HepG2 (cell line): ENCODE data around the gene WDR54. TPM values are rescaled to one million over a fixed set of nuclear protein-coding genes. Genes with fewer than 3 reads are reported as not detected.

ENCODE experiments used
- CBX2 ChIP-seq, 2 experiments: fragments of 200-600 bp in 1 of 2; sonication (generic); formaldehyde crosslinking in 1 of 2; IDR thresholded peaks; 2 replicates each; pipeline versions ENCODE4 v1.7.0 to v1.8.1; 2018 to 2022; ENCODE audit warnings: low read depth in 2 of 2, low read length in 1 of 2, mild to moderate bottlenecking in 1 of 2, missing genetic modification reagents in 1 of 2
- FOXA1 ChIP-seq, 2 experiments: fragments of 450-650 bp in 1 of 2; sonication (generic) in 1 of 2; formaldehyde crosslinking in 1 of 2; IDR thresholded peaks; 2 replicates each; pipeline versions ENCODE4 v1.4.0 to v1.6.1; 2016 to 2020; ENCODE audit warnings: missing genetic modification reagents in 1 of 2
- HCFC1 ChIP-seq: fragments of 150-350 bp; IDR thresholded peaks from 2 replicates; pipeline ENCODE4 v1.6.1; 2014; ENCODE audit warnings: low read depth, low read length
- KLF9 ChIP-seq: IDR thresholded peaks from 2 replicates; pipeline ENCODE4 v1.6.1; 2016; ENCODE audit warnings: low read depth
- LCORL ChIP-seq, 2 experiments: fragments of 450-650 bp in 1 of 2; sonication (generic) in 1 of 2; formaldehyde crosslinking in 1 of 2; IDR thresholded peaks; 2 replicates each; pipeline versions ENCODE4 v1.5.0 to v1.6.1; 2017 to 2020; ENCODE audit warnings: antibody characterized with exemption in 1 of 2, missing genetic modification reagents in 1 of 2
- MEIS2 ChIP-seq: sonication (generic); formaldehyde crosslinking; IDR thresholded peaks from 2 replicates; pipeline ENCODE4 v1.9.0; 2021; ENCODE audit warnings: mild to moderate bottlenecking, missing genetic modification reagents
- MIER3 ChIP-seq: IDR thresholded peaks from 2 replicates; pipeline ENCODE4 v1.6.1; 2016; ENCODE audit warnings: missing compliant biosample characterization, borderline replicate concordance
- NCOR1 ChIP-seq: fragments of 200-600 bp; sonication (generic); IDR thresholded peaks from 2 replicates; pipeline ENCODE4 v1.7.0; 2017; ENCODE audit warnings: antibody characterized with exemption, low read length, borderline replicate concordance
- PBX2 ChIP-seq: IDR thresholded peaks from 2 replicates; pipeline ENCODE4 v1.6.1; 2016; ENCODE audit warnings: control low read depth
- PLRG1 ChIP-seq: fragments of 450-650 bp; conservative IDR thresholded peaks from 2 replicates; pipeline ENCODE4 v1.6.1; 2016
- PRPF4 ChIP-seq: fragments of 200-400 bp; formaldehyde crosslinking; IDR thresholded peaks from 2 replicates; pipeline ENCODE4 v1.6.1; 2016; ENCODE audit warnings: low read length, low read depth; ENCODE audit not compliant: poor library complexity, severe bottlenecking
- RBM22 ChIP-seq: fragments of 200-400 bp; formaldehyde crosslinking; optimal IDR thresholded peaks from 2 replicates; pipeline ENCODE3; 2017; ENCODE audit warnings: mild to moderate bottlenecking, low read length, moderate library complexity
- RCOR2 ChIP-seq: IDR thresholded peaks from 2 replicates; pipeline ENCODE4 v1.6.1; 2016; ENCODE audit warnings: missing biosample characterization, missing genetic modification reagents
- REXO4 ChIP-seq: sonication (generic); formaldehyde crosslinking; IDR thresholded peaks from 2 replicates; pipeline ENCODE4 v1.8.0; 2022; ENCODE audit warnings: missing genetic modification reagents, mild to moderate bottlenecking, borderline replicate concordance
- SMAD3 ChIP-seq: sonication (generic); formaldehyde crosslinking; IDR thresholded peaks from 2 replicates; pipeline ENCODE4 v1.4.0; 2020; ENCODE audit warnings: missing genetic modification reagents
- TRIM22 ChIP-seq: fragments of 450-650 bp; IDR thresholded peaks from 2 replicates; pipeline ENCODE4 v1.6.1; 2017
- ZFP62 ChIP-seq: sonication (generic); formaldehyde crosslinking; IDR thresholded peaks from 2 replicates; pipeline ENCODE4 v1.4.0; 2020; ENCODE audit warnings: missing genetic modification reagents
- ZNF264 ChIP-seq: sonication (generic); formaldehyde crosslinking; IDR thresholded peaks from 2 replicates; pipeline ENCODE4 v1.4.0; 2020; ENCODE audit warnings: missing genetic modification reagents
- ZNF280D ChIP-seq: sonication (generic); formaldehyde crosslinking; IDR thresholded peaks from 2 replicates; pipeline ENCODE4 v1.5.1; 2020; ENCODE audit warnings: mild to moderate bottlenecking, missing genetic modification reagents
- ZNF30 ChIP-seq: sonication (generic); formaldehyde crosslinking; IDR thresholded peaks from 2 replicates; pipeline ENCODE4 v1.5.0; 2020; ENCODE audit warnings: mild to moderate bottlenecking, missing genetic modification reagents
- ZNF382 ChIP-seq: sonication (generic); formaldehyde crosslinking; IDR thresholded peaks from 2 replicates; pipeline ENCODE4 v1.5.0; 2020; ENCODE audit warnings: missing genetic modification reagents, mild to moderate bottlenecking, borderline replicate concordance
- ZNF674 ChIP-seq: sonication (generic); formaldehyde crosslinking; IDR thresholded peaks from 2 replicates; pipeline ENCODE4 v1.5.0; 2020; ENCODE audit warnings: low read depth, mild to moderate bottlenecking, missing genetic modification reagents
- ZNF879 ChIP-seq: sonication (generic); formaldehyde crosslinking; IDR thresholded peaks from 2 replicates; pipeline ENCODE4 v1.8.1; 2023; ENCODE audit warnings: missing genetic modification reagents
- polyA plus RNA-seq, 8 experiments: library from polyadenylated mRNA; depleted of rRNA in 3 of 8; stranded (reverse) in 7 of 8; unstranded in 1 of 8; fragments of >200 nt; fragmentation: Illumina TruSeq in 4 of 8; extraction: Trizol in 4 of 8; gene quantifications; 2 replicates each; pipeline versions ENCODE4 v1.2.1 to v1.2.3, GENCODE V29; 2011 to 2016; ENCODE audit warnings: low read depth in 4 of 8, missing spikeins in 1 of 8, mixed read lengths in 1 of 8; ENCODE audit not compliant: insufficient read depth in 1 of 8
- total RNA-seq, 5 experiments: library from RNA; depleted of rRNA; stranded (reverse); fragments of >200 nt; fragmentation: Illumina TruSeq; extraction: Trizol; gene quantifications; 2 replicates each; pipeline ENCODE4 v1.2.3, GENCODE V29; 2016; ENCODE audit warnings: low read depth in 1 of 5

The WDR54 gene
- total and polyA plus RNA-seq, 2 of the 13 experiments (the other 11 are each of a cell fraction or from before 2014, with no cell fraction given) = 2.0 to 17.3 TPM

GRCh38 chr2:74440378-74441169 is 19.0 kb downstream of the WDR54 start (continued):
- TF ChIP-seq KLF9 (CRISPR knock-in tag) (peak; percentile 98; the same call in 1 of the 2 replicates), ZNF264 (peak; percentile 85), MIER3 (peak; percentile 68; the same call in 1 of the 2 replicates), PBX2 (CRISPR knock-in tag) (no peak), NCOR1 (no peak; the same call in 1 of the 2 replicates), MEIS2 (CRISPR knock-in tag) (0 out of 2 replicates have a peak, but pooled peaks have one; percentile 57), HCFC1 (no peak), PRPF4 (peak; percentile 19), LCORL (IDR thresholded peaks at IDR 0.05) (peak; percentile 71), LCORL (CRISPR knock-in tag; IDR thresholded peaks at IDR 0.05) (peak; percentile 95), FOXA1 (IDR thresholded peaks at IDR 0.05) (no peak), FOXA1 (CRISPR knock-in tag; IDR thresholded peaks at IDR 0.05) (peak; percentile 24), ZNF674 (no peak), ZNF30 (CRISPR knock-in tag) (no peak), ZNF879 (CRISPR knock-in tag) (peak; percentile 65; the same call in 1 of the 2 replicates), ZNF280D (CRISPR knock-in tag) (peak; percentile 87), SMAD3 (peak; percentile 87; the same call in 1 of the 2 replicates), ZNF382 (CRISPR knock-in tag) (no peak), PLRG1 (no peak), CBX2 (IDR thresholded peaks at IDR 0.05; ENCODE audit: low read depth, low read length) (no peak), CBX2 (CRISPR knock-in tag; IDR thresholded peaks at IDR 0.05; ENCODE audit: low read depth) (peak; percentile 80), ZFP62 (CRISPR knock-in tag) (no peak), RCOR2 (CRISPR knock-in tag) (peak; percentile 81), TRIM22 (no peak), RBM22 (peak; percentile 66), REXO4 (CRISPR knock-in tag) (no peak)
